ENCODE data around the gene ROBO1. TPM values are rescaled to one million over a fixed set of nuclear protein-coding genes. Genes with fewer than 3 reads are reported as not detected.

ROBO1 gene
- total and polyA plus RNA-seq, 12 donors, result 6.4 to 144 (median 43.9) TPM

- intact Hi-C loops (cut with DNase I), result loop anchor here in 1 of 2 donors (5.0 kb wide), 1 partner anchor 993 kb away; no protein-coding TSS in a partner anchor
- WGBS, 4 donors, result 57 to 70% (median 67%) methylated on average over 1 of the region's 1 CpG
- no peaks in the 10 kb centered on the region for H3K9me3 ChIP-seq (replicated peaks in 1 of 3)
These were observed 398.5 kb downstream of the ROBO1 start for GRCh38 chr3:79369306-79369705.

GRCh38 chr3:79368403-79368802, 399.4 kb downstream of the ROBO1 start:
- no peaks in the 10 kb centered on the region for H3K27me3 ChIP-seq
- 73 to 80% (median 76%) methylated on average over 3 of the region's 3 CpGs for WGBS, 4 donors
- H3K9me3 ChIP-seq (replicated peaks in 1 of 3), result no peaks in the 10 kb centered on the region
- no peak for DNase-seq
- TF ChIP-seq POLR2A (IDR thresholded peaks at IDR 0.05) (no peak), CTCF (IDR thresholded peaks at IDR 0.05) (no peak)
- no peak overlapping the region for H3K27ac ChIP-seq
- H3K4me3 ChIP-seq, result no peak overlapping the region
- no peaks in the 10 kb centered on the region for H3K4me1 ChIP-seq (replicated peaks in 1 of 2)
- H3K36me3 ChIP-seq (replicated peaks in 1 of 2), result no peaks in the 10 kb centered on the region
- intact Hi-C loops (cut with DNase I), result loop anchor here in 1 of 2 donors (5.0 kb wide), 1 partner anchor 994 kb away; no protein-coding TSS in a partner anchor

More at GRCh38 chr3:79369306-79369705, 398.5 kb downstream of the ROBO1 start:
- no peaks in the 10 kb centered on the region for H3K27me3 ChIP-seq
- H3K4me1 ChIP-seq (replicated peaks in 1 of 2), result no peaks in the 10 kb centered on the region
- DNase-seq, result no peak
- H3K4me3 ChIP-seq, result no peak overlapping the region
- no peak overlapping the region for H3K27ac ChIP-seq
- TF ChIP-seq CTCF (IDR thresholded peaks at IDR 0.05), result no peak
- no peak for TF ChIP-seq POLR2A (IDR thresholded peaks at IDR 0.05)
- no peaks in the 10 kb centered on the region for H3K36me3 ChIP-seq (replicated peaks in 1 of 2)

- no peak overlapping the region for H3K4me3 ChIP-seq
- no peaks in the 10 kb centered on the region for H3K4me1 ChIP-seq (replicated peaks in 1 of 2)
- intact Hi-C loops (cut with DNase I), result loop anchor here in 1 of 2 donors (5.0 kb wide), 1 partner anchor 994 kb away; no protein-coding TSS in a partner anchor
- no peaks in the 10 kb centered on the region for H3K9me3 ChIP-seq (replicated peaks in 1 of 3)
- TF ChIP-seq POLR2A (IDR thresholded peaks at IDR 0.05) (no peak), CTCF (IDR thresholded peaks at IDR 0.05) (no peak)
- H3K27ac ChIP-seq, result no peak overlapping the region
- WGBS, 4 donors, result 90 to 98% (median 94%) methylated on average over 5 to 6 of the region's 6 CpGs
- DNase-seq, result no peak
- H3K27me3 ChIP-seq, result no peaks in the 10 kb centered on the region
- H3K36me3 ChIP-seq (replicated peaks in 1 of 2), result no peaks in the 10 kb centered on the region
These were observed 400.0 kb downstream of the ROBO1 start for GRCh38 chr3:79367803-79368202.

GRCh38 chr3:79367066-79367465, 400.7 kb downstream of the ROBO1 start:
- intact Hi-C loops (cut with DNase I), result loop anchor here in 1 of 2 donors (5.0 kb wide), 1 partner anchor 995 kb away; no protein-coding TSS in a partner anchor
- no peaks in the 10 kb centered on the region for H3K27me3 ChIP-seq
- no peak for DNase-seq
- H3K27ac ChIP-seq, result no peak overlapping the region
- no peak overlapping the region for H3K4me3 ChIP-seq
- no peaks in the 10 kb centered on the region for H3K4me1 ChIP-seq (replicated peaks in 1 of 2)
- no peaks in the 10 kb centered on the region for H3K36me3 ChIP-seq (replicated peaks in 1 of 2)
- H3K9me3 ChIP-seq (replicated peaks in 1 of 3), result no peaks in the 10 kb centered on the region
- no peak for TF ChIP-seq POLR2A (IDR thresholded peaks at IDR 0.05)
- no peak for TF ChIP-seq CTCF (IDR thresholded peaks at IDR 0.05)
